ENCODE results near the gene CALHM5. TPM values are rescaled to one million over a fixed set of nuclear protein-coding genes. Genes with fewer than 3 reads are reported as not detected.

The CALHM5 gene
- total RNA-seq, 1 experiment from 2014 or later = 0.05 TPM

GRCh38 chr6:116514111-116514510 lies 2.7 kb downstream of the CALHM5 start:
- no peaks in the 10 kb centered on the region for H3K9me3 Mint-ChIP-seq (ENCODE audit: low read depth, unreplicated experiment)
- H3K4me3 Mint-ChIP-seq (ENCODE audit: low read depth, unreplicated experiment) = no peak overlapping the region
- BruUV-seq (replicated peaks) = no TSS peak
- no peak for DNase-seq
- CTCF ChIA-PET = interaction anchor here (1.0 kb wide), 1 partner anchor 226 kb away, joined by 3 read pairs; no protein-coding TSS in a partner anchor
- intact Hi-C loops (cut with micrococcal nuclease; ENCODE audit: unreplicated experiment) = loop anchor here (5.0 kb wide), 1 partner anchor 227 kb away; no protein-coding TSS in a partner anchor
- peaks cover 32% of the 10 kb centered on the region for H3K27me3 Mint-ChIP-seq (ENCODE audit: unreplicated experiment)
- TF ChIP-seq CTCF (IDR thresholded peaks at IDR 0.05; ENCODE audit: unreplicated experiment) = no peak
- H3K4me1 Mint-ChIP-seq (ENCODE audit: low read depth, unreplicated experiment) = peaks cover 8% of the 10 kb centered on the region
- no peaks in the 10 kb centered on the region for H3K36me3 Mint-ChIP-seq (ENCODE audit: insufficient read depth, unreplicated experiment)
- H3K27ac Mint-ChIP-seq (ENCODE audit: unreplicated experiment) = no peak overlapping the region

- no peak overlapping the region for H3K4me3 Mint-ChIP-seq (ENCODE audit: low read depth, unreplicated experiment)
- no TSS peak for BruUV-seq (replicated peaks)
- H3K27ac Mint-ChIP-seq (ENCODE audit: unreplicated experiment) = no peak overlapping the region
- H3K36me3 Mint-ChIP-seq (ENCODE audit: insufficient read depth, unreplicated experiment) = no peaks in the 10 kb centered on the region
- DNase-seq = no peak
- H3K9me3 Mint-ChIP-seq (ENCODE audit: low read depth, unreplicated experiment) = no peaks in the 10 kb centered on the region
- peaks cover 34% of the 10 kb centered on the region for H3K27me3 Mint-ChIP-seq (ENCODE audit: unreplicated experiment)
- peaks cover 8% of the 10 kb centered on the region for H3K4me1 Mint-ChIP-seq (ENCODE audit: low read depth, unreplicated experiment)
- intact Hi-C loops (cut with micrococcal nuclease; ENCODE audit: unreplicated experiment) = no loop called here
- CTCF ChIA-PET = no interaction called here
- no peak for TF ChIP-seq CTCF (IDR thresholded peaks at IDR 0.05; ENCODE audit: unreplicated experiment)
Measured at GRCh38 chr6:116515141-116515540, 3.7 kb downstream of the CALHM5 start.

DNA sequence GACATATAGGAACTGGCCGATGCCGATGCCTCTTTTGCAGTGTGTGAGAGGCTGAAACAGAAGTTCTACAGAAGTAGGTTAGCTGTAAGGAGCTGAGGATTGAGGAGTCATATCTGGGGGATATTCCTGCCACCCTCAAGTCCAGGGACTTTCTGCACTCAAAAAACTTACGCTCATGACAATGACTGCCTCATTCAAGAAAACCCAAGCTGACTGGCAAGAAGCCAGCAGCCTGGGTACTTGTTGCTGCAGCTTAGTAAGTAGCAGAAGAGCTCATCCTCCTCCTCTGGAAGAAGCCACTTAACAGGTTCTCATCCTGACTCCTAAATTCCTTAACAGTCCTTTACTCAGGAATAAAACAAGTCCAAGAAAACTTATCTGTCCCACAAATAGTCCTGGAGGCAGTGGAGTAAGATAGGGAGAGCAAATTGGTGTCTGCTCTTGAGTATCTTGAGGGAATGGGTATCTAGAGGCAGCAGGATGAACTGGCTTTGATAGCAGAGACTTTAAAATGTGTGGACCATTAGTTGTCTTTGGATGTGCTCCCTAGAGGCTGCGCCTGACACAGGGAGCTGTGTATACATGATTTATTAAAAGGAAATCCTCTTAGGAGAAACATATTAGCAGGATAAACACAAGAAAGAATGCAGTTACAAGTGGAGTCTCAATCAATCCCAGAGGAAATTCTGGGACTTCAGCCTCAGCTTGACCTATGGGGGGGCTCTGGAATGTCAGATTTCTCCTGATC lies 7.4 kb downstream of the CALHM5 start:
- Mint-ChIP-seq H3K27ac (ENCODE audit: unreplicated experiment) (no peak overlapping the region), H3K4me3 (ENCODE audit: low read depth, unreplicated experiment) (no peak overlapping the region), H3K4me1 (ENCODE audit: low read depth, unreplicated experiment) (no peaks in the 10 kb centered on the region), H3K9me3 (ENCODE audit: low read depth, unreplicated experiment) (no peaks in the 10 kb centered on the region), H3K27me3 (ENCODE audit: unreplicated experiment) (peaks cover 25% of the 10 kb centered on the region), H3K36me3 (ENCODE audit: insufficient read depth, unreplicated experiment) (no peaks in the 10 kb centered on the region)
- CTCF ChIA-PET = interaction anchor here (1.1 kb wide), 1 partner anchor 68 kb away, joined by 3 read pairs; no protein-coding TSS in a partner anchor
- intact Hi-C loops (cut with micrococcal nuclease; ENCODE audit: unreplicated experiment) = no loop called here
- BruUV-seq (replicated peaks) = no TSS peak
- no peak for DNase-seq
- no peak for TF ChIP-seq CTCF (IDR thresholded peaks at IDR 0.05; ENCODE audit: unreplicated experiment)

DNA sequence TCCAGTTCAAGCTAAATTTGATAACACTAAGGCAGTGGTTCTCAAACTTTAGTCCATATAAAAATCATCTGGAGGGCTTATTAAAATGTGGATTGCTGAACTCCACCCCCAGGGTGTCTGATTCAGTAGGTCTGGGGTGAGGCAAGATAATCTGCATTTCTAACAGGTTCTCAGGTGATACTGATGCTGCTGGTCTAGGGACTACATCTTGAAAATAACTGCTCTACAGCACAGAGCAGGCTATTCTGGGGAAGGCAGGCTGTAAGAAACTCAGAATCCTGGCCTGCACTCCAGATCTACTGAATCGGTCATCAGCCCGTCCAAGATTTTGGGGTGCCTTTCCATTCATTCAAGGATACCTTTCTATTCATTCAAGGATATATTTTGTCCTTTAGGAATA lies 11.5 kb downstream of the CALHM5 start:
- H3K36me3 Mint-ChIP-seq (ENCODE audit: insufficient read depth, unreplicated experiment) = no peaks in the 10 kb centered on the region
- H3K27me3 Mint-ChIP-seq (ENCODE audit: unreplicated experiment) = peaks cover 14% of the 10 kb centered on the region
- TF ChIP-seq CTCF (IDR thresholded peaks at IDR 0.05; ENCODE audit: unreplicated experiment) = no peak
- intact Hi-C loops (cut with micrococcal nuclease; ENCODE audit: unreplicated experiment) = no loop called here
- DNase-seq = no peak
- CTCF ChIA-PET = interaction anchor here (0.8 kb wide), 1 partner anchor 38 kb away, joined by 3 read pairs; no protein-coding TSS in a partner anchor
- no peaks in the 10 kb centered on the region for H3K9me3 Mint-ChIP-seq (ENCODE audit: low read depth, unreplicated experiment)
- H3K4me3 Mint-ChIP-seq (ENCODE audit: low read depth, unreplicated experiment) = no peak overlapping the region
- BruUV-seq (replicated peaks) = no TSS peak
- no peak overlapping the region for H3K27ac Mint-ChIP-seq (ENCODE audit: unreplicated experiment)
- H3K4me1 Mint-ChIP-seq (ENCODE audit: low read depth, unreplicated experiment) = no peaks in the 10 kb centered on the region

Data from Calu3 (cell line).